GM12873 (cell line): Measurements from ENCODE around the gene TTC4.

Experiments
- CTCF ChIP-seq: IDR thresholded peaks from 2 replicates; pipeline ENCODE4 v1.5.1; 2012; ENCODE audit warnings: low read depth, mild to moderate bottlenecking, moderate library complexity, low read length, control low read depth; ENCODE audit not compliant: insufficient read depth; ENCODE audit errors: missing control alignments

The TTC4 gene

GRCh38 chr1:54710841-54711240 lies 4.8 kb upstream of the TTC4 start:
- no peak for TF ChIP-seq CTCF

GRCh38 chr1:54711536-54711935 lies 4.1 kb upstream of the TTC4 start:
- TF ChIP-seq CTCF: no peak

GRCh38 chr1:54714881-54715492 lies 674 bp upstream of the TTC4 start:
- no peak for TF ChIP-seq CTCF

GRCh38 chr1:54716299-54717047 lies 812 bp downstream of the TTC4 start:
- TF ChIP-seq CTCF: no peak

GRCh38 chr1:54721719-54722118 lies 6.1 kb downstream of the TTC4 start:
- TF ChIP-seq CTCF: no peak

- no peak for TF ChIP-seq CTCF
These were observed 8.3 kb downstream of the TTC4 start for GRCh38 chr1:54723985-54724384.

GRCh38 chr1:54724771-54725170 lies 9.1 kb downstream of the TTC4 start:
- no peak for TF ChIP-seq CTCF
